CD4-positive, alpha-beta T cell treated with Interleukin-12 subunit alpha and Interleukin-12 subunit beta, for 1 hour (primary cell): ENCODE measurements around the gene TPRG1L.

ENCODE experiments used
- DNase-seq: peaks from one replicate; pipeline ENCODE4 v3.0.0-alpha.2; 2020

The TPRG1L gene

GRCh38 chr1:3630161-3630611 lies 5.4 kb downstream of the TPRG1L start:
- no peak for DNase-seq

- no peak for DNase-seq
Measured at GRCh38 chr1:3630914-3631313, 6.1 kb downstream of the TPRG1L start.

GRCh38 chr1:3631320-3632260 lies 6.8 kb downstream of the TPRG1L start:
- DNase-seq = no peak

GRCh38 chr1:3632298-3632697 lies 7.5 kb downstream of the TPRG1L start:
- no peak for DNase-seq

- DNase-seq = no peak
Measured at GRCh38 chr1:3632716-3633343, 8.0 kb downstream of the TPRG1L start.

- no peak for DNase-seq
Measured at GRCh38 chr1:3633344-3634058, 8.7 kb downstream of the TPRG1L start.

GRCh38 chr1:3634059-3634800 lies 9.4 kb downstream of the TPRG1L start:
- no peak for DNase-seq

- no peak for DNase-seq
Measured at GRCh38 chr1:3636080-3636479, 11.3 kb downstream of the TPRG1L start.

- no peak for DNase-seq
Measured at GRCh38 chr1:3636531-3636930, 11.7 kb downstream of the TPRG1L start.

GRCh38 chr1:3638027-3638426 lies 13.2 kb downstream of the TPRG1L start:
- DNase-seq = no peak

GRCh38 chr1:3638676-3639075 lies 13.9 kb downstream of the TPRG1L start:
- DNase-seq = no peak

GRCh38 chr1:3639397-3639911 lies 14.6 kb downstream of the TPRG1L start:
- no peak for DNase-seq

GRCh38 chr1:3640121-3640837 lies 15.5 kb downstream of the TPRG1L start:
- DNase-seq = no peak

GRCh38 chr1:3641046-3641760 lies 16.4 kb downstream of the TPRG1L start:
- DNase-seq = no peak

- no peak for DNase-seq
Measured at GRCh38 chr1:3641816-3642215, 17.0 kb downstream of the TPRG1L start.

GRCh38 chr1:3642919-3643675 lies 18.3 kb downstream of the TPRG1L start:
- DNase-seq = no peak

- DNase-seq = no peak
Measured at GRCh38 chr1:3644273-3644672, 19.5 kb downstream of the TPRG1L start.

- DNase-seq = no peak
Measured at GRCh38 chr1:3645247-3645646, 20.4 kb downstream of the TPRG1L start.

GRCh38 chr1:3645666-3646355 lies 21.0 kb downstream of the TPRG1L start:
- no peak for DNase-seq

- DNase-seq = no peak
Measured at GRCh38 chr1:3646596-3646995, 21.8 kb downstream of the TPRG1L start.
